Astrocyte (in vitro differentiated cells and primary cell): ENCODE measurements around the gene TMPO. TPM values are rescaled to one million over a fixed set of nuclear protein-coding genes. Genes with fewer than 3 reads are reported as not detected.

Experiments used
- DNase-seq: peaks from one replicate; pipeline ENCODE4 v3.0.0-alpha.2; 2010; ENCODE audit warnings: low read depth
- FAIRE-seq: peaks from 2 replicates; lab custom pipeline; 2011; peaks lifted over from hg19 to GRCh38; lab: Jason Lieb, UNC
- H2AFZ ChIP-seq: 2 replicates; pipeline ENCODE4 v1.6.0; 2012; ENCODE audit warnings: low read depth, low read length, inconsistent platforms
- H3K27ac ChIP-seq: 2 replicates; pipeline ENCODE4 v1.5.1; 2011; ENCODE audit warnings: low read depth, low read length, inconsistent platforms
- H3K27me3 ChIP-seq: 2 replicates; pipeline ENCODE4 v1.6.0; 2011; ENCODE audit warnings: low read length, inconsistent platforms; ENCODE audit not compliant: insufficient read depth
- H3K36me3 ChIP-seq: 2 replicates; pipeline ENCODE4 v1.5.1; 2011; ENCODE audit warnings: low read length, inconsistent platforms; ENCODE audit not compliant: insufficient read depth
- H3K4me1 ChIP-seq: 2 replicates; pipeline ENCODE4 v1.5.1; 2011; ENCODE audit warnings: low read length, inconsistent platforms; ENCODE audit not compliant: insufficient read depth
- H3K4me2 ChIP-seq: 2 replicates; pipeline ENCODE4 v1.6.0; 2012; ENCODE audit warnings: low read length, inconsistent platforms
- H3K4me3 ChIP-seq: 2 replicates; pipeline ENCODE4 v1.5.1; 2011; ENCODE audit warnings: low read depth, mild to moderate bottlenecking, low read length, inconsistent platforms; ENCODE audit not compliant: insufficient read depth
- H3K79me2 ChIP-seq: 2 replicates; pipeline ENCODE4 v1.6.0; 2012; ENCODE audit warnings: mild to moderate bottlenecking, low read length, inconsistent platforms; ENCODE audit not compliant: insufficient read depth
- H3K9ac ChIP-seq: 2 replicates; pipeline ENCODE4 v1.6.0; 2012; ENCODE audit warnings: mild to moderate bottlenecking, low read length, inconsistent platforms
- H3K9me3 ChIP-seq: 2 replicates; pipeline ENCODE4 v1.5.1; 2012; ENCODE audit warnings: low read depth, mild to moderate bottlenecking, low read length, inconsistent platforms; ENCODE audit not compliant: insufficient read depth
- H4K20me1 ChIP-seq: 2 replicates; pipeline ENCODE4 v1.6.0; 2012; ENCODE audit warnings: low read length, inconsistent platforms; ENCODE audit not compliant: insufficient read depth
- H3K27ac Mint-ChIP-seq: one replicate; pipeline ENCODE4 v1.8.0; 2021; ENCODE audit warnings: mild to moderate bottlenecking, mixed read lengths; ENCODE audit not compliant: unreplicated experiment
- H3K27me3 Mint-ChIP-seq: one replicate; pipeline ENCODE4 v1.8.0; 2021; ENCODE audit warnings: low read depth, mixed read lengths; ENCODE audit not compliant: unreplicated experiment
- H3K36me3 Mint-ChIP-seq: one replicate; pipeline ENCODE4 v1.8.0; 2021; ENCODE audit warnings: low read depth, mixed read lengths; ENCODE audit not compliant: unreplicated experiment
- H3K4me1 Mint-ChIP-seq: one replicate; pipeline ENCODE4 v1.8.0; 2021; ENCODE audit warnings: low read depth, mixed read lengths; ENCODE audit not compliant: unreplicated experiment
- H3K4me3 Mint-ChIP-seq: one replicate; pipeline ENCODE4 v1.8.0; 2021; ENCODE audit warnings: mild to moderate bottlenecking, moderate library complexity, mixed read lengths; ENCODE audit not compliant: unreplicated experiment
- H3K9me3 Mint-ChIP-seq: one replicate; pipeline ENCODE4 v1.8.0; 2021; ENCODE audit warnings: mild to moderate bottlenecking, mixed read lengths; ENCODE audit not compliant: unreplicated experiment
- CTCF ChIP-seq: IDR thresholded peaks from 2 replicates; pipeline ENCODE4 v1.5.1; 2011; ENCODE audit warnings: low read depth, mild to moderate bottlenecking, inconsistent platforms, low read length, moderate library complexity; ENCODE audit not compliant: insufficient read depth
- EZH2 ChIP-seq: IDR thresholded peaks from 2 replicates; pipeline ENCODE4 v1.6.1; 2012; ENCODE audit warnings: mild to moderate bottlenecking, low read length, inconsistent platforms; ENCODE audit not compliant: insufficient read depth
- total RNA-seq: library from RNA; stranded (reverse); gene quantifications from 2 replicates; pipeline ENCODE4 v1.2.1, GENCODE V29; 2021

TMPO gene
- total RNA-seq, 1 donor from 2014 or later, result 39.2 TPM

GRCh38 chr12:98489176-98489575 lies 26.2 kb upstream of the TMPO start:
- FAIRE-seq (no peak), DNase-seq (no peak)
- no peak overlapping the region for H3K9ac ChIP-seq
- H3K36me3 Mint-ChIP-seq, result no peaks in the 10 kb centered on the region
- H3K79me2 ChIP-seq, result no peaks in the 10 kb centered on the region
- peaks cover 10% of the 10 kb centered on the region for H3K4me1 Mint-ChIP-seq
- no peak overlapping the region for H3K27ac Mint-ChIP-seq
- no peak overlapping the region for H3K27ac ChIP-seq
- TF ChIP-seq EZH2 (no peak), CTCF (no peak)
- H3K4me3 ChIP-seq, result no peak overlapping the region
- no peak overlapping the region for H2AFZ ChIP-seq
- no peaks in the 10 kb centered on the region for H3K9me3 Mint-ChIP-seq
- no peaks in the 10 kb centered on the region for H3K27me3 ChIP-seq
- H3K9me3 ChIP-seq, result no peaks in the 10 kb centered on the region
- no peak overlapping the region for H3K4me2 ChIP-seq
- H4K20me1 ChIP-seq, result no peaks in the 10 kb centered on the region
- H3K4me3 Mint-ChIP-seq, result no peak overlapping the region
- peaks cover 11% of the 10 kb centered on the region for H3K4me1 ChIP-seq
- H3K27me3 Mint-ChIP-seq, result no peaks in the 10 kb centered on the region
- no peaks in the 10 kb centered on the region for H3K36me3 ChIP-seq

GRCh38 chr12:98490501-98491453 lies 24.6 kb upstream of the TMPO start:
- Histone ChIP-seq H3K4me2 (peak overlapping the region; percentile 37), H3K4me1 (peaks cover 11% of the 10 kb centered on the region), H3K4me3 (no peak overlapping the region), H3K9ac (peak overlapping the region; percentile 55), H3K27ac (peak overlapping the region; percentile 50), H3K27me3 (no peaks in the 10 kb centered on the region), H3K9me3 (no peaks in the 10 kb centered on the region), H3K79me2 (no peaks in the 10 kb centered on the region), H2AFZ (peak overlapping the region; percentile 86), H3K36me3 (no peaks in the 10 kb centered on the region), H4K20me1 (no peaks in the 10 kb centered on the region)
- no peaks in the 10 kb centered on the region for H3K27me3 Mint-ChIP-seq
- DNase-seq (peak; percentile 82), FAIRE-seq (peak; percentile 71)
- peaks cover 10% of the 10 kb centered on the region for H3K4me1 Mint-ChIP-seq
- no peaks in the 10 kb centered on the region for H3K9me3 Mint-ChIP-seq
- peak overlapping the region; percentile 100 for H3K27ac Mint-ChIP-seq
- H3K4me3 Mint-ChIP-seq, result peak overlapping the region; percentile 54
- TF ChIP-seq EZH2, result no peak
- TF ChIP-seq CTCF, result peak; percentile 93
- H3K36me3 Mint-ChIP-seq, result no peaks in the 10 kb centered on the region
